Testis (tissue), 3 donors: Measurements from ENCODE around the gene OR52I2. TPM values are rescaled to one million over a fixed set of nuclear protein-coding genes. Genes with fewer than 3 reads are reported as not detected.

Source experiments
- DNase-seq: peaks from one replicate; pipeline ENCODE4 v3.0.0-alpha.2; 2019
- H3K27ac ChIP-seq, 2 donors: fragments of 200-600 bp; sonication (generic); one replicate each; pipeline ENCODE4 v1.5.1; 2019
- H3K27me3 ChIP-seq: fragments of 200-600 bp; sonication (generic); one replicate; pipeline ENCODE4 v1.5.1; 2019
- H3K36me3 ChIP-seq: fragments of 200-600 bp; sonication (generic); one replicate; pipeline ENCODE4 v1.5.1; 2017; ENCODE audit warnings: low read depth; ENCODE audit errors: missing control alignments
- H3K4me1 ChIP-seq: fragments of 200-600 bp; sonication (generic); one replicate; pipeline ENCODE4 v1.5.1; 2019
- H3K4me3 ChIP-seq, 2 donors: fragments of 200-600 bp; sonication (generic); one replicate each; pipeline ENCODE4 v1.5.1; 2017 to 2019
- H3K9me3 ChIP-seq: fragments of 200-600 bp; sonication (generic); one replicate; pipeline ENCODE4 v1.5.1; 2017
- POLR2A ChIP-seq: fragments of 450-650 bp; IDR thresholded peaks from one replicate; pipeline ENCODE4 v1.6.1; 2017; ENCODE audit warnings: antibody characterized with exemption, mild to moderate bottlenecking, moderate library complexity
- WGBS, 2 donors: methylation state at CpG; one replicate each; pipeline ENCODE4 v1.1.5; 2018; 5-methylcytosine and 5-hydroxymethylcytosine counted together
- intact Hi-C: fragments of 100-400 bp; cut with DNase I; formaldehyde crosslinking; loops from one replicate; pipeline ENCODE4 v1.15.1; 2023; ENCODE audit warnings: low total_unique reads
- polyA plus RNA-seq: library from polyadenylated mRNA; stranded (reverse); fragments of 350-450 nt; fragmentation: Illumina TruSeq; extraction: RNeasy Lipid Tissue Mini Kit (QIAGEN cat#74804); gene quantifications from one replicate; pipeline ENCODE4 v1.2.3, GENCODE V29; 2014; ENCODE audit warnings: low read depth, low replicate concordance; ENCODE audit not compliant: insufficient read depth
- total RNA-seq, 2 donors: library from RNA; depleted of rRNA; stranded (reverse); fragments of >200 nt; gene quantifications; one replicate each; pipeline ENCODE4 v1.2.3, GENCODE V29; 2016
- TF ChIP-seq, protein P1 (sequence below), 3 experiments: fragments of 450-650 bp in 2 of 3; fragments of 200-600 bp in 1 of 3; sonication (generic) in 1 of 3; IDR thresholded peaks; one replicate each; pipeline ENCODE4 v1.5.1; 2016 to 2019; ENCODE audit warnings: antibody characterized with exemption in 3 of 3, mild to moderate bottlenecking in 2 of 3, moderate library complexity in 1 of 3

Gene OR52I2
- total and polyA plus RNA-seq, 3 donors from 2014 or later: 0.31 TPM; not detected in 2

DNA sequence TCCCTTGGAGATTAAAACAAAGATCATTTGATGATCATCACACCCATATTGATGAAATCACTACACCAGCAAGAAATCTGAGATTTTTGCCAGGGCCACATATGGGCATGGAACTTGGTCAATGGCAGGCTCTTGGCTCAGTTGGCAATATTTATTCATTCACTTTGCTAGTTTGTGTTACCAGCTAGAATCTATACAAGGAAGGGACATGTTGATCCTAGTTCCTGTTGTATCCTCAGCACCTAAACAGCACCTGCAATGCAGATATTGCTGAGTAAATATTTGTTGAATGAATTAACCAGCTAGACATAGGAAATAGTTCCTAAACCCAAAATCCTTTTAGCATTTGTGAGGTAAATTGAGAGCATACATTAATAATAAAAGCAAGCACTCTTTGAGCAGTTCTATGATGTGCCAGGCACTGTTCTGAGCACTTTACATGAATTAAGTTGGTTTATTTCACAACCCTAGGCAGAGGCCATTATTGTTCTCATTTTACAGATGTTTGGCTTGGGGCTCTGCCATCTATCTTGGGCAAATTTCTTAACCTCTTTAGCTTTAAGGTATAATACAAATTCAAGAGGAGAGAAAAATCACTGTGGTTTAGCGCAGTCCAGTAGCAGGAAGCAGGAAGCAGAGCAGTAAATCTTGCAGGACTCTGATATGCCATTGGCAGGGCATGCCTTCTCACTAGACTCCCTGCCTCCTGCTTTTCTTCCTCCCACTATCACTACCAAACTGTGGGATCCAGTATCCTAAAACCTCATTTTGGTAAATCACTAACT is 24.9 kb downstream of the OR52I2 start:
- H3K4me3 ChIP-seq: no peak overlapping the region
- H3K9me3 ChIP-seq: no peaks in the 10 kb centered on the region
- WGBS, 2 donors: 67 to 68% methylated on average over 1 of the region's 1 CpG
- no peak for DNase-seq
- no peaks in the 10 kb centered on the region for H3K36me3 ChIP-seq
- no peak overlapping the region for H3K27ac ChIP-seq
- peaks cover 4% of the 10 kb centered on the region for H3K4me1 ChIP-seq
- H3K27me3 ChIP-seq: no peaks in the 10 kb centered on the region
- TF ChIP-seq POLR2A: no peak
- TF ChIP-seq, protein P1, sequence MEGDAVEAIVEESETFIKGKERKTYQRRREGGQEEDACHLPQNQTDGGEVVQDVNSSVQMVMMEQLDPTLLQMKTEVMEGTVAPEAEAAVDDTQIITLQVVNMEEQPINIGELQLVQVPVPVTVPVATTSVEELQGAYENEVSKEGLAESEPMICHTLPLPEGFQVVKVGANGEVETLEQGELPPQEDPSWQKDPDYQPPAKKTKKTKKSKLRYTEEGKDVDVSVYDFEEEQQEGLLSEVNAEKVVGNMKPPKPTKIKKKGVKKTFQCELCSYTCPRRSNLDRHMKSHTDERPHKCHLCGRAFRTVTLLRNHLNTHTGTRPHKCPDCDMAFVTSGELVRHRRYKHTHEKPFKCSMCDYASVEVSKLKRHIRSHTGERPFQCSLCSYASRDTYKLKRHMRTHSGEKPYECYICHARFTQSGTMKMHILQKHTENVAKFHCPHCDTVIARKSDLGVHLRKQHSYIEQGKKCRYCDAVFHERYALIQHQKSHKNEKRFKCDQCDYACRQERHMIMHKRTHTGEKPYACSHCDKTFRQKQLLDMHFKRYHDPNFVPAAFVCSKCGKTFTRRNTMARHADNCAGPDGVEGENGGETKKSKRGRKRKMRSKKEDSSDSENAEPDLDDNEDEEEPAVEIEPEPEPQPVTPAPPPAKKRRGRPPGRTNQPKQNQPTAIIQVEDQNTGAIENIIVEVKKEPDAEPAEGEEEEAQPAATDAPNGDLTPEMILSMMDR (IDR thresholded peaks at IDR 0.05): no peak
- intact Hi-C loops: no loop called here

DNA sequence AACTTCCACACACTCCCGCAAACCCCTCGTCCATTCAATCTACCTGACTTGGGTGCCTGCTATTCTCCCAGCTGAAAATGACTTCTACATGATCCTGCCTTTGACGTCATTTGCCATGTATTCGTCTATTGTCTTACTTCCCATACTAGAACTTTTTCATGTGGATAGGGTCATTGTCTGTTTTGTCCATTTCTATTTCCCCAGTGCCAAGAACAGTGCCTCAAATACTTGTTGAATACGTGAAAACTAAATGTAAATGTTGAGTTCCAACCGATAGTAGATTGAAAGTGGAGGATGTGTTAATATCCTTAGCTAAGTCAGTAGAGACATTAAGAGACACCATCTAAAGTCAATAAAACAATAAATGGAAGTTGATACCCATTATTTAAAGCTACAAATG is 25.6 kb downstream of the OR52I2 start:
- no peak for TF ChIP-seq POLR2A
- TF ChIP-seq, protein P1 (IDR thresholded peaks at IDR 0.05): no peak
- 34 to 38% methylated on average over 6 of the region's 6 CpGs for WGBS, 2 donors
- no peaks in the 10 kb centered on the region for H3K9me3 ChIP-seq
- H3K36me3 ChIP-seq: no peaks in the 10 kb centered on the region
- DNase-seq: no peak
- no peaks in the 10 kb centered on the region for H3K27me3 ChIP-seq
- intact Hi-C loops: no loop called here
- H3K4me1 ChIP-seq: peaks cover 4% of the 10 kb centered on the region
- H3K4me3 ChIP-seq: peak overlapping the region; percentile 75 to 78
- no peak overlapping the region for H3K27ac ChIP-seq

DNA sequence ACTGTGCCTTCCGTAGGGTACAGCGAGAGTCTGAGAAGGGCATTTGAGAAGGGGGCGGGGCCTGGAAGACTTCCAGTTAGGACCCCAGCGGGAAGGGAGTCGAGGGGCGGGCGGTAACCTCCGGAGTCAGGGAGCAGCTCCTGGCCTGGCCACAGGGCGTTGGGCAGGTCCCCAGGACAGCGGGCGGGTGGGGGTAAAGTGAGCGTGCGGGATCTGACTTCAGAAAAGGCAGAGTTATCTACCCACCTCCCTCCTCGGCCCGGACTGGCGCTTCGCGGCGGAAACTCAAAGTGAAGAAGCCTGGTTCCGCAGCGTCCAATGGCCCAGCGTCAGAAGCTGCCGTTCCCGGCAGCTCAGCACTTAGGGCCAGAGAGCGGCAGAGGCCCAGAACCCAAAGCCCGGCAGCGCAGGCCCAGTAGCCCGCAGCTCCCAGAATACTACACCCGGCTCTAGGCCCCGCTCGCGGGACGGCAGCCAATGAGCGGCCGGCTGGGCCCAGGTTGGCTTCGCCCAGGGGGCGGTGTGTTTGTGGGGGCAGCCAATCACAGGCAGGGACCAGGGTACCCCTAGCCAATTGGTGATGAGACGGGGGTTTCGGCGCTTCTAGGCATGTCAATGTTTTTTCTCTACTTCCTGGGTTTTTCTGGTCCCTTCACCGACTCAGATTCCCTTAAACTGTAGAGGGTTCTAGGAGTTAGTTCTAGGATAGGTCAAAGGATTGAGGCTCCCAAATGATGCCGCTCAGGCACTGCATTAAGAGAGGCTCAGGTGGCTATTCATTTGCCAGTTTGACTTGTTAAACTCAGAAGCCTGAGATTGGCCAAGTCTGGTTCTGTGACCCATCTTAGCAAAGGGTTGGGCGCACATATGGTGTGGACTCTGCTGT is 26.5 kb downstream of the OR52I2 start, which contains the start of gene TRIM68:
Gene TRIM68, minus strand, starts transcription at position 451 of the 886 bp plus-strand sequence. CDS start 2,727 bp downstream, outside the sequence.
- TF ChIP-seq, protein P1 (IDR thresholded peaks at IDR 0.05): no peak
- no peak for TF ChIP-seq POLR2A
- intact Hi-C loops: no loop called here
- 4 to 7% methylated on average over 21 to 41 of the region's 43 CpGs for WGBS, 2 donors

DNA sequence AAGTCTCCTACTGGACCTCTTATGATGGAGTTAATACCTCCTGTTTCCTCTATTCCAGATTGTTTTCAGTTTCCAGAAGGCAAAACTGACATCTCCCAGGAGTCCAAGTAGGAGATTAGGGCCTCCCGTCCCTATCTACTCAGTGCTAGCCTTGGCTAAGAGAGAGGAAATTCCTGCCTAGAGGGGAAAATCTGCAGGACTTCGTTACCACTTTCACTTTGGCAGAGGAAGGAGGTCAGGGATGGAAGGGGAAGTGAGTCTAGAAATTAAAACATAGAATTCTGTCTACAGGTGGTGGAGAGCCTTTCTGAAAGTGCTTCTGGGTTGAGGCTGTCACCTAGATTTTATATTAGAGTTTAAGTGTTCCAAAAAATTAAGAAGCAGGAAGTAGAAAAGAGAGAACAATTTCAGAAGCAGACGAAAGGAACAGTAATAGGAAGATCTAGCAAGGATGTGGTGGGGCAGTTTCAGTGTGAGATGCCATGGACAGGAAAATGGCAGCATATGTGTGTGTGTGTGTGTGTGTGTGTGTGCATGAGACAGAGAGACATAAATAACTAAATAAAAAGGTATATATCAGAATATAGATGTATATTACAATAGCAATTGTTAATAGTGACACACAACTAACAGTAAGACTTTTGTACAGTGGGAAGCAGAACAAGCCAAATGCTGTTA is 28.9 kb downstream of the OR52I2 start:
- Histone ChIP-seq H3K27ac (no peak overlapping the region), H3K27me3 (no peaks in the 10 kb centered on the region), H3K9me3 (no peaks in the 10 kb centered on the region), H3K36me3 (no peaks in the 10 kb centered on the region), H3K4me3 (no peak overlapping the region), H3K4me1 (peaks cover 4% of the 10 kb centered on the region)
- no peak for DNase-seq
- no peak for TF ChIP-seq POLR2A
- TF ChIP-seq, protein P1 (IDR thresholded peaks at IDR 0.05): no peak
- 18 to 31% methylated on average over 3 of the region's 3 CpGs for WGBS, 2 donors
- intact Hi-C loops: no loop called here

More for the DNA sequence above, 26.5 kb downstream of the OR52I2 start, which contains the start of gene TRIM68:
- DNase-seq: peak; percentile 97
- peak within 1 kb of the TSS; percentile 75 to 78 for H3K4me3 ChIP-seq
- no peaks in the 10 kb centered on the region for H3K9me3 ChIP-seq
- H3K4me1 ChIP-seq: peaks cover 4% of the 10 kb centered on the region
- H3K27me3 ChIP-seq: no peaks in the 10 kb centered on the region
- H3K36me3 ChIP-seq: no peaks in the 10 kb centered on the region
- H3K27ac ChIP-seq: peak within 1 kb of the TSS; percentile 83 to 88
